22Rv1 (cell line): ENCODE results near the gene ARHGEF2.
A peak's percentile ranks its signal among the peaks of the same experiment; 100 is the strongest.

Source experiments
- H3K27ac ChIP-seq: fragments of 450-650 bp; 2 replicates; pipeline ENCODE4 v1.5.1; 2017
- CTCF ChIP-seq: fragments of 450-650 bp; IDR thresholded peaks from 2 replicates; pipeline ENCODE4 v1.5.1; 2017; ENCODE audit warnings: mild to moderate bottlenecking
- ZFX ChIP-seq: fragments of 450-650 bp; IDR thresholded peaks from 2 replicates; pipeline ENCODE4 v1.6.1; 2017; ENCODE audit warnings: antibody characterized with exemption, borderline replicate concordance

Gene ARHGEF2

GRCh38 chr1:155981266-155982088, 3.1 kb upstream of the ARHGEF2 start:
- H3K27ac ChIP-seq, result peak overlapping the region; percentile 46; the same call in 1 of the 2 replicates
- TF ChIP-seq ZFX, result no peak

GRCh38 chr1:155979597-155980343, 1.4 kb upstream of the ARHGEF2 start:
- H3K27ac ChIP-seq, result peak overlapping the region; percentile 46
- TF ChIP-seq CTCF (no peak), ZFX (no peak)

- TF ChIP-seq CTCF (no peak), ZFX (no peak)
These were observed 654 bp upstream of the ARHGEF2 start for GRCh38 chr1:155978973-155979429.

GRCh38 chr1:155977690-155978324, 540 bp downstream of the ARHGEF2 start:
- peak overlapping the region; percentile 46 for H3K27ac ChIP-seq
- no peak for TF ChIP-seq ZFX
- TF ChIP-seq CTCF, result no peak

More at GRCh38 chr1:155978973-155979429, 654 bp upstream of the ARHGEF2 start:
- H3K27ac ChIP-seq, result peak overlapping the region; percentile 46

- TF ChIP-seq ZFX (no peak), CTCF (no peak)
- no peak overlapping the region; the same call in 1 of the 2 replicates for H3K27ac ChIP-seq
These were observed 1.2 kb downstream of the ARHGEF2 start for GRCh38 chr1:155976913-155977689.

GRCh38 chr1:155976062-155976912, 2.1 kb downstream of the ARHGEF2 start:
- TF ChIP-seq CTCF, result no peak
- no peak for TF ChIP-seq ZFX
- no peak overlapping the region for H3K27ac ChIP-seq
